ENCODE measurements around the gene VSTM4.

VSTM4 gene

GRCh38 chr10:49116509-49117375 lies 1.4 kb upstream of the VSTM4 start:
- DNase-seq = no peak

GRCh38 chr10:49115796-49116508 lies 630 bp upstream of the VSTM4 start:
- DNase-seq = no peak

- no peak for DNase-seq
Observed at GRCh38 chr10:49114718-49115014, 656 bp downstream of the VSTM4 start.

- no peak for DNase-seq
Observed at GRCh38 chr10:49113741-49114141, 1.6 kb downstream of the VSTM4 start.

GRCh38 chr10:49112851-49113250 lies 2.5 kb downstream of the VSTM4 start:
- DNase-seq = no peak

GRCh38 chr10:49112098-49112497 lies 3.2 kb downstream of the VSTM4 start:
- DNase-seq = no peak

GRCh38 chr10:49111320-49111698 lies 4.0 kb downstream of the VSTM4 start:
- no peak for DNase-seq

- no peak for DNase-seq
Observed at GRCh38 chr10:49110684-49111319, 4.5 kb downstream of the VSTM4 start.

- peak; percentile 44 for DNase-seq
Observed at GRCh38 chr10:49109669-49110340, 5.5 kb downstream of the VSTM4 start.

GRCh38 chr10:49108656-49109055 lies 6.7 kb downstream of the VSTM4 start:
- DNase-seq = no peak

GRCh38 chr10:49107887-49108267 lies 7.4 kb downstream of the VSTM4 start:
- no peak for DNase-seq

- peak; percentile 33 for DNase-seq
Observed at GRCh38 chr10:49107111-49107886, 8.0 kb downstream of the VSTM4 start.

GRCh38 chr10:49106451-49106850 lies 8.9 kb downstream of the VSTM4 start:
- no peak for DNase-seq

- no peak for DNase-seq
Observed at GRCh38 chr10:49105076-49105475, 10.2 kb downstream of the VSTM4 start.

GRCh38 chr10:49104323-49104722 lies 11.0 kb downstream of the VSTM4 start:
- no peak for DNase-seq

- no peak for DNase-seq
Observed at GRCh38 chr10:49103761-49104160, 11.6 kb downstream of the VSTM4 start.

GRCh38 chr10:49099046-49099445 lies 16.3 kb downstream of the VSTM4 start:
- no peak for DNase-seq

- DNase-seq = no peak
Observed at GRCh38 chr10:49096890-49097445, 18.4 kb downstream of the VSTM4 start.

- DNase-seq = no peak
Observed at GRCh38 chr10:49094646-49095045, 20.7 kb downstream of the VSTM4 start.

GRCh38 chr10:49093922-49094321 lies 21.4 kb downstream of the VSTM4 start:
- DNase-seq = no peak

GRCh38 chr10:49092477-49092876 lies 22.8 kb downstream of the VSTM4 start:
- DNase-seq = no peak

- no peak for DNase-seq
Observed at GRCh38 chr10:49091450-49092210, 23.7 kb downstream of the VSTM4 start.

All from RPMI8226 (cell line).